ENCODE results near the gene WDR82.
"Not testable (repeated sequence)": the region's sequence is repeated elsewhere in the genome, so short reads cannot be mapped to it uniquely, and the experiment has no call there.

The WDR82 gene

GRCh38 chr3:52279596-52279995 lies 1.1 kb upstream of the WDR82 start:
- Histone ChIP-seq H2AFZ (no peak overlapping the region), H3K79me2 (peaks cover 30% of the 10 kb centered on the region), H3K4me2 (ENCODE audit: low read length) (peak overlapping the region; percentile 97), H3K27me3 (ENCODE audit: control insufficient read depth, insufficient read depth, low read length) (no peaks in the 10 kb centered on the region), H3K4me3 (ENCODE audit: low read depth, low read length) (no peak overlapping the region), H3K9ac (no peak overlapping the region), H3K36me3 (ENCODE audit: control insufficient read depth, insufficient read depth, low read length) (no peaks in the 10 kb centered on the region), H3K9me3 (ENCODE audit: control insufficient read depth, low read length) (no peaks in the 10 kb centered on the region), H3K27ac (no peak overlapping the region), H3K4me1 (peaks cover 11% of the 10 kb centered on the region)
- TF ChIP-seq CTCF (IDR thresholded peaks at IDR 0.05) = no peak

- Histone ChIP-seq H3K27ac (peak overlapping the region; percentile 96), H3K36me3 (ENCODE audit: control insufficient read depth, insufficient read depth, low read length) (no peaks in the 10 kb centered on the region), H3K9ac (peak overlapping the region; percentile 96), H3K9me3 (ENCODE audit: control insufficient read depth, low read length) (no peaks in the 10 kb centered on the region), H3K4me2 (ENCODE audit: low read length) (peak overlapping the region; percentile 97), H3K4me1 (peaks cover 11% of the 10 kb centered on the region), H2AFZ (peak overlapping the region; percentile 85), H3K4me3 (ENCODE audit: low read depth, low read length) (peak overlapping the region; percentile 95), H3K27me3 (ENCODE audit: control insufficient read depth, insufficient read depth, low read length) (no peaks in the 10 kb centered on the region), H3K79me2 (peaks cover 44% of the 10 kb centered on the region)
- peak; percentile 37 for TF ChIP-seq CTCF (IDR thresholded peaks at IDR 0.05)
These were observed 408 bp downstream of the WDR82 start for GRCh38 chr3:52277972-52278509.

GRCh38 chr3:52277071-52277964 lies 1.1 kb downstream of the WDR82 start:
- Histone ChIP-seq H3K9ac (peak overlapping the region; percentile 96), H3K79me2 (peaks cover 50% of the 10 kb centered on the region), H3K27me3 (ENCODE audit: control insufficient read depth, insufficient read depth, low read length) (no peaks in the 10 kb centered on the region), H3K36me3 (ENCODE audit: control insufficient read depth, insufficient read depth, low read length) (no peaks in the 10 kb centered on the region), H3K4me1 (peaks cover 11% of the 10 kb centered on the region), H2AFZ (peak overlapping the region; percentile 85), H3K27ac (peak overlapping the region; percentile 96), H3K4me2 (ENCODE audit: low read length) (peak overlapping the region; percentile 97), H3K9me3 (ENCODE audit: control insufficient read depth, low read length) (no peaks in the 10 kb centered on the region), H3K4me3 (ENCODE audit: low read depth, low read length) (peak overlapping the region; percentile 95)
- no peak for TF ChIP-seq CTCF (IDR thresholded peaks at IDR 0.05)

GRCh38 chr3:52274781-52275180 lies 3.7 kb downstream of the WDR82 start:
- not testable (repeated sequence) for H3K4me2 ChIP-seq (ENCODE audit: low read length); H2AFZ ChIP-seq; H3K27ac ChIP-seq; H3K4me3 ChIP-seq (ENCODE audit: low read depth, low read length); H3K9me3 ChIP-seq (ENCODE audit: control insufficient read depth, low read length); H3K27me3 ChIP-seq (ENCODE audit: control insufficient read depth, insufficient read depth, low read length); H3K9ac ChIP-seq; H3K36me3 ChIP-seq (ENCODE audit: control insufficient read depth, insufficient read depth, low read length)
- Histone ChIP-seq H3K79me2 (peaks cover 65% of the 10 kb centered on the region), H3K4me1 (peaks cover 11% of the 10 kb centered on the region)

GRCh38 chr3:52272831-52273230 lies 5.6 kb downstream of the WDR82 start:
- H3K9ac ChIP-seq = no peak overlapping the region
- no peak overlapping the region for H3K4me2 ChIP-seq (ENCODE audit: low read length)
- no peaks in the 10 kb centered on the region for H3K36me3 ChIP-seq (ENCODE audit: control insufficient read depth, insufficient read depth, low read length)
- no peaks in the 10 kb centered on the region for H3K9me3 ChIP-seq (ENCODE audit: control insufficient read depth, low read length)
- H3K27me3 ChIP-seq (ENCODE audit: control insufficient read depth, insufficient read depth, low read length) = no peaks in the 10 kb centered on the region
- no peak overlapping the region for H2AFZ ChIP-seq
- peaks cover 77% of the 10 kb centered on the region for H3K79me2 ChIP-seq
- no peak overlapping the region for H3K4me3 ChIP-seq (ENCODE audit: low read depth, low read length)
- H3K27ac ChIP-seq = no peak overlapping the region
- no peak for TF ChIP-seq CTCF (IDR thresholded peaks at IDR 0.05)
- peaks cover 11% of the 10 kb centered on the region for H3K4me1 ChIP-seq

GRCh38 chr3:52272172-52272571 lies 6.3 kb downstream of the WDR82 start:
- not testable (repeated sequence) for H3K9ac ChIP-seq; H3K27ac ChIP-seq; H3K36me3 ChIP-seq (ENCODE audit: control insufficient read depth, insufficient read depth, low read length); H3K27me3 ChIP-seq (ENCODE audit: control insufficient read depth, insufficient read depth, low read length); H2AFZ ChIP-seq; H3K9me3 ChIP-seq (ENCODE audit: control insufficient read depth, low read length); H3K4me3 ChIP-seq (ENCODE audit: low read depth, low read length); H3K4me2 ChIP-seq (ENCODE audit: low read length)
- Histone ChIP-seq H3K79me2 (peaks cover 71% of the 10 kb centered on the region), H3K4me1 (peaks cover 11% of the 10 kb centered on the region)

All from parathyroid adenoma (tissue), 2 donors.